ENCODE results near the gene STK40.
A peak's percentile ranks its signal among the peaks of the same experiment; 100 is the strongest.

STK40 gene

GRCh38 chr1:36369061-36369861, 16.5 kb downstream of the STK40 start:
- peak; percentile 69 to 82 (median 76) for DNase-seq

- DNase-seq, result no peak
These were observed 17.9 kb downstream of the STK40 start for GRCh38 chr1:36367798-36368197.

- DNase-seq, result peak in 2 of 4 experiments; percentile 15 to 28
These were observed 18.7 kb downstream of the STK40 start for GRCh38 chr1:36367066-36367465.

- DNase-seq, result peak in 2 of 4 experiments; percentile 24 to 39
These were observed 19.5 kb downstream of the STK40 start for GRCh38 chr1:36366091-36366661.

- no peak for DNase-seq
These were observed 20.3 kb downstream of the STK40 start for GRCh38 chr1:36365381-36365780.

- peak in 2 of 4 experiments; percentile 9 to 17 for DNase-seq
These were observed 25.7 kb downstream of the STK40 start for GRCh38 chr1:36359911-36360550.

- DNase-seq, result no peak
These were observed 26.3 kb downstream of the STK40 start for GRCh38 chr1:36359383-36359782.

GRCh38 chr1:36358514-36359084, 27.1 kb downstream of the STK40 start:
- DNase-seq, result no peak

GRCh38 chr1:36355811-36356210, 29.9 kb downstream of the STK40 start:
- DNase-seq, result no peak

GRCh38 chr1:36354486-36354885, 31.2 kb downstream of the STK40 start:
- no peak for DNase-seq

GRCh38 chr1:36352910-36353878, 32.5 kb downstream of the STK40 start:
- no peak for DNase-seq

GRCh38 chr1:36352125-36352909, 33.4 kb downstream of the STK40 start:
- no peak for DNase-seq

- no peak for DNase-seq
These were observed 34.3 kb downstream of the STK40 start for GRCh38 chr1:36351227-36351977.

- peak in 2 of 4 experiments; percentile 16 to 34 for DNase-seq
These were observed 35.0 kb downstream of the STK40 start for GRCh38 chr1:36350659-36351226.

- DNase-seq, result no peak
These were observed 35.9 kb downstream of the STK40 start for GRCh38 chr1:36349839-36350238.

GRCh38 chr1:36349241-36349671, 36.5 kb downstream of the STK40 start:
- no peak for DNase-seq

- DNase-seq, result no peak
These were observed 38.9 kb downstream of the STK40 start for GRCh38 chr1:36346741-36347370.

GRCh38 chr1:36345353-36345752, 40.4 kb downstream of the STK40 start:
- no peak for DNase-seq

- DNase-seq, result no peak
These were observed 41.4 kb downstream of the STK40 start for GRCh38 chr1:36344395-36344680.
